Smooth muscle cell (in vitro differentiated cells): ENCODE measurements around the gene HERC4. TPM values are rescaled to one million over a fixed set of nuclear protein-coding genes. Genes with fewer than 3 reads are reported as not detected.
"Not testable (repeated sequence)": the region's sequence is repeated elsewhere in the genome, so short reads cannot be mapped to it uniquely, and the experiment has no call there.

Experiments
- DNase-seq: peaks from one replicate; lab custom pipeline; 2025; ENCODE audit not compliant: unreplicated experiment; lab: John Stamatoyannopoulos, UW
- H2AFZ ChIP-seq: fragments of 200-600 bp; sonication (generic); 2 replicates; pipeline ENCODE4 v1.6.0; 2016; ENCODE audit warnings: antibody characterized with exemption, low read depth, mild to moderate bottlenecking
- H3F3A ChIP-seq: fragments of 200-600 bp; sonication (generic); 2 replicates; pipeline ENCODE4 v1.6.0; 2017; ENCODE audit warnings: antibody characterized with exemption, low read depth
- H3K27ac ChIP-seq: fragments of 200-600 bp; sonication (generic); 2 replicates; pipeline ENCODE4 v1.5.1; 2016; ENCODE audit warnings: low read depth, mild to moderate bottlenecking
- H3K27me3 ChIP-seq: fragments of 200-600 bp; sonication (generic); 2 replicates; pipeline ENCODE4 v1.6.1; 2016; ENCODE audit warnings: low read depth, mild to moderate bottlenecking
- H3K36me3 ChIP-seq: fragments of 200-600 bp; sonication (generic); 2 replicates; pipeline ENCODE4 v1.5.1; 2016; ENCODE audit warnings: low read depth
- H3K4me1 ChIP-seq: fragments of 200-600 bp; sonication (generic); 2 replicates; pipeline ENCODE4 v1.5.1; 2016; ENCODE audit warnings: low read depth
- H3K4me2 ChIP-seq: fragments of 200-600 bp; sonication (generic); 2 replicates; pipeline ENCODE4 v1.6.0; 2016; ENCODE audit warnings: mild to moderate bottlenecking
- H3K4me3 ChIP-seq: fragments of 200-600 bp; sonication (generic); 2 replicates; pipeline ENCODE4 v1.5.1; 2016; ENCODE audit warnings: mild to moderate bottlenecking
- H3K79me2 ChIP-seq: fragments of 200-600 bp; sonication (generic); 2 replicates; pipeline ENCODE4 v1.6.0; 2016; ENCODE audit warnings: low read depth, mild to moderate bottlenecking
- H3K9ac ChIP-seq: fragments of 200-600 bp; sonication (generic); 2 replicates; pipeline ENCODE4 v1.6.0; 2016; ENCODE audit warnings: low read depth
- H3K9me3 ChIP-seq: fragments of 200-600 bp; sonication (generic); replicated peaks from 2 replicates; pipeline ENCODE4 v1.5.1; 2016; ENCODE audit warnings: low read depth
- H4K20me1 ChIP-seq: fragments of 200-600 bp; sonication (generic); 2 replicates; pipeline ENCODE4 v1.6.0; 2016; ENCODE audit warnings: low read depth
- WGBS: methylation state at CpG from one replicate; pipeline ENCODE4 v1.1.7; 2016; ENCODE audit warnings: low lambda C conversion rate; 5-methylcytosine and 5-hydroxymethylcytosine counted together
- polyA plus RNA-seq: library from polyadenylated mRNA; unstranded; fragments of >200 nt; fragmentation: Nextera tagmentation; extraction: Ambion mirVana; gene quantifications from 2 replicates; pipeline ENCODE4 v1.2.1, GENCODE V29; 2016
- total RNA-seq: library from RNA; depleted of rRNA; stranded (reverse); fragments of >200 nt; gene quantifications from 2 replicates; pipeline ENCODE4 v1.2.3, GENCODE V29; 2014
- TF ChIP-seq, protein P1 (sequence below): fragments of 200-600 bp; sonication (generic); IDR thresholded peaks from 2 replicates; pipeline ENCODE4 v1.5.1; 2017; ENCODE audit warnings: borderline replicate concordance, mild to moderate bottlenecking, antibody characterized with exemption; ENCODE audit not compliant: insufficient read depth, poor library complexity, severe bottlenecking

HERC4 gene
- total and polyA plus RNA-seq, 2 experiments from 2014 or later, result 19.5 to 41.2 TPM

DNA sequence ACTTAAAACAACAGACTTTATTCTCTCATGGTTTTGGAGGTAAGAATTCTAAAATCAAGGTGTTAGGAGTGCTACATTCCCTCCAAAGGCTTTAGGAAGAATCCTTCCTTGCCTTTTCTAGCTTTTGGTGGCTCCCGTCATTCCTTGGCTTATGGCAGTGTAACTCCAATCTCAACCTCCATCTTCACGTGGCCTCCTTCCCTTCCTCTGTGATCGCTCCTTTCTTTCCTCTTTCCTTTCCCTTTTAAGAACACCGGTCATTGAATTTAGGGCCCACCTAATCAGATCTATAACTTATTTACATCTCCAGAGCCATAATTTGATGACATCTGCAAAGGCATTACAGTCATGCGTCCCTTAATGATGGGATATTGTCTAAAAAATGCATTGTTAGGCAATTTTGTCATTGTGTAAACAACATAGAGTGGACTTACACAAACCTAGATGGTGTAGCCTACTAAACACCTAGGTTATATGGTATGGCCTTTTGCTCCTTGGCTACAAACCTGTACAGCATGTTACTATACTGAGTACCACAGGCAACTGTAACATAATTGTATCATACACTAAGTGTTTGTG is 5.9 kb upstream of the HERC4 start:
- Histone ChIP-seq H3K9me3 (no peaks in the 10 kb centered on the region), H3K79me2 (no peaks in the 10 kb centered on the region), H3K4me2 (no peak overlapping the region), H3K9ac (no peak overlapping the region), H2AFZ (peak overlapping the region; percentile 14), H3K36me3 (no peaks in the 10 kb centered on the region), H4K20me1 (no peaks in the 10 kb centered on the region), H3K27ac (no peak overlapping the region), H3K4me3 (no peak overlapping the region), H3F3A (no peaks in the 10 kb centered on the region), H3K27me3 (no peaks in the 10 kb centered on the region), H3K4me1 (no peaks in the 10 kb centered on the region)
- TF ChIP-seq, protein P1, sequence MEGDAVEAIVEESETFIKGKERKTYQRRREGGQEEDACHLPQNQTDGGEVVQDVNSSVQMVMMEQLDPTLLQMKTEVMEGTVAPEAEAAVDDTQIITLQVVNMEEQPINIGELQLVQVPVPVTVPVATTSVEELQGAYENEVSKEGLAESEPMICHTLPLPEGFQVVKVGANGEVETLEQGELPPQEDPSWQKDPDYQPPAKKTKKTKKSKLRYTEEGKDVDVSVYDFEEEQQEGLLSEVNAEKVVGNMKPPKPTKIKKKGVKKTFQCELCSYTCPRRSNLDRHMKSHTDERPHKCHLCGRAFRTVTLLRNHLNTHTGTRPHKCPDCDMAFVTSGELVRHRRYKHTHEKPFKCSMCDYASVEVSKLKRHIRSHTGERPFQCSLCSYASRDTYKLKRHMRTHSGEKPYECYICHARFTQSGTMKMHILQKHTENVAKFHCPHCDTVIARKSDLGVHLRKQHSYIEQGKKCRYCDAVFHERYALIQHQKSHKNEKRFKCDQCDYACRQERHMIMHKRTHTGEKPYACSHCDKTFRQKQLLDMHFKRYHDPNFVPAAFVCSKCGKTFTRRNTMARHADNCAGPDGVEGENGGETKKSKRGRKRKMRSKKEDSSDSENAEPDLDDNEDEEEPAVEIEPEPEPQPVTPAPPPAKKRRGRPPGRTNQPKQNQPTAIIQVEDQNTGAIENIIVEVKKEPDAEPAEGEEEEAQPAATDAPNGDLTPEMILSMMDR, result no peak
- whole genome bisulfite sequencing, result 80% methylated on average over 5 of the region's 5 CpGs
- DNase-seq, result no peak

DNA sequence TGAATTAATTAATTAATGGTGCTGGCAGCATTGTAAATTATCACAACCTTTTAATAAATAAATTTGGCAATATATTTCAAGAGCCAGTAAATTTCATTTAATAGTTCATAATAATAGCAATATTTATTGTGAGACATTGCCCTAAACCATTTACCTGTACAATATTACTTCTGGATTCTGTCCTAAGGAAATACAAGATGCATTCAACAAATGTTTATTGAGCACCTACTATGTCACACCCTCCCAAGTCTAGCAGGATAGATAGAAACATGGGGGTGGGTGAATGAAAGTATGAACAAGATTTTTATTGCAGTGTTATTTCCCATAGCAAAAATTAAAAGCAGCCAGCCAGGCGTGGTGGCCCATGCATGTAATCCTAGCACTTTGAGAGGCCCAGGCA is 4.4 kb upstream of the HERC4 start:
- Histone ChIP-seq H3K9ac (no peak overlapping the region), H4K20me1 (no peaks in the 10 kb centered on the region), H3F3A (no peaks in the 10 kb centered on the region), H3K36me3 (no peaks in the 10 kb centered on the region), H3K9me3 (no peaks in the 10 kb centered on the region), H3K4me2 (no peak overlapping the region), H2AFZ (no peak overlapping the region), H3K27me3 (no peaks in the 10 kb centered on the region), H3K4me3 (no peak overlapping the region), H3K79me2 (peaks cover 1% of the 10 kb centered on the region), H3K27ac (no peak overlapping the region), H3K4me1 (peaks cover 5% of the 10 kb centered on the region)
- 96% methylated on average over 1 of the region's 1 CpG for WGBS
- TF ChIP-seq, protein P1, result no peak
- DNase-seq, result no peak

DNA sequence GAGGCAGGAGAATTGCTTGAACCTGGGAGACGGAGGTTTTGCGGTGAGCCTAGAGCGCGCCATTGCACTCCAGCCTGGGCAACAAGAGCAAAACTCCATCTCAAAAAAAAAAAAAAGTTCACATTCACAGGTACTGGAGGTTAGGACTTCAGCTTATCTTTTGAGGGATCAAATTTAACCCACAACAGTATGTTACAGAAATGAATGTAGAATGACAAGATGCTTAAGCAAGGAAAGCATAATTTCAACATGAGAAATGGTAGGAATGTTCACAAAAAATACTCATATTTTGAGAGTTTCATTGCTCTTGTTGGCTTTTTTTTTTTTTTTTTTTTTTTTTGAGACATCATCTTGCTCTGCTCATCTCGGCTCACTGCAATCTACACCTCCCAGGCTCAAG is 1.9 kb upstream of the HERC4 start:
- H3K27ac ChIP-seq, result no peak overlapping the region
- peaks cover 25% of the 10 kb centered on the region for H3K79me2 ChIP-seq
- H3K4me1 ChIP-seq, result peaks cover 23% of the 10 kb centered on the region
- H4K20me1 ChIP-seq, result peaks cover 23% of the 10 kb centered on the region
- TF ChIP-seq, protein P1, result no peak
- H3F3A ChIP-seq, result no peaks in the 10 kb centered on the region
- no peak overlapping the region for H3K9ac ChIP-seq
- no peaks in the 10 kb centered on the region for H3K9me3 ChIP-seq
- WGBS, result 97% methylated on average over 5 of the region's 5 CpGs
- H3K4me3 ChIP-seq, result no peak overlapping the region
- no peak overlapping the region for H2AFZ ChIP-seq
- no peaks in the 10 kb centered on the region for H3K36me3 ChIP-seq
- no peak overlapping the region for H3K4me2 ChIP-seq
- no peak for DNase-seq
- no peaks in the 10 kb centered on the region for H3K27me3 ChIP-seq

DNA sequence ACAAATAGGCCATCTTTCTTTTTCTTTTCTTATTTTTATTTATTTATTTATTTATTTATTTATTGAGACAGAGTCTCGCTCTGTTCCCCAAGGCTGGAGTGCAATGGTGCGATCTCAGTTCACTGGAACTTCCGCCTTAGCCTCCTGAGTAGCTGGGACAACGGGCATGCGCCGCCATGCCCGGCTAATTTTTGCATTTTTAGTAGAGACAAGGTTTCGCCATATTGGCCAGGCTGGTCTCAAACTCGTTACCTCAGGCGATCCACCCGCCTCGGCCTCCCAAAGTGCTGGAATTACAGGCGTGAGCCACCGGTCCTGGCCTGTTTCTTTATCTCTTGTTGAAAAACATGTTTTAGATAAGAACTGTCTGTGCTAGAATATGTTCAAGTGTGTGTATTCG is 998 bp upstream of the HERC4 start:
- not testable (repeated sequence) for H3K27ac ChIP-seq, H3K4me2 ChIP-seq, H3F3A ChIP-seq, H3K4me3 ChIP-seq, H3K27me3 ChIP-seq, H3K9ac ChIP-seq, H3K36me3 ChIP-seq, DNase-seq, H3K9me3 ChIP-seq, H2AFZ ChIP-seq
- whole genome bisulfite sequencing, result 96% methylated on average over 15 of the region's 15 CpGs
- Histone ChIP-seq H3K79me2 (peaks cover 35% of the 10 kb centered on the region), H3K4me1 (peaks cover 27% of the 10 kb centered on the region), H4K20me1 (peaks cover 33% of the 10 kb centered on the region)
